ENCODE measurements around the gene FBXW8.

FBXW8 gene

GRCh38 chr12:117034701-117035151 lies 124.0 kb downstream of the FBXW8 start:
- ATAC-seq (no peak), DNase-seq (ENCODE audit: low spot score in 2 of 2) (no peak)
- H3K36me3 Mint-ChIP-seq: peaks cover 9% of the 10 kb centered on the region
- no peaks in the 10 kb centered on the region for H3K4me1 Mint-ChIP-seq
- H3K9me3 Mint-ChIP-seq: no peaks in the 10 kb centered on the region
- no peak overlapping the region for H3K4me3 Mint-ChIP-seq
- peak overlapping the region; percentile 11 for H3K27ac Mint-ChIP-seq

- no peak overlapping the region for H3K4me3 Mint-ChIP-seq
- no peaks in the 10 kb centered on the region for H3K9me3 Mint-ChIP-seq
- H3K27ac Mint-ChIP-seq: no peak overlapping the region
- ATAC-seq: no peak
- H3K36me3 Mint-ChIP-seq: peaks cover 9% of the 10 kb centered on the region
- no peaks in the 10 kb centered on the region for H3K4me1 Mint-ChIP-seq
- DNase-seq (ENCODE audit: low spot score in 2 of 2): no peak
These were observed 124.5 kb downstream of the FBXW8 start for GRCh38 chr12:117035287-117035686.

- H3K27ac Mint-ChIP-seq: no peak overlapping the region
- ATAC-seq (no peak), DNase-seq (ENCODE audit: low spot score in 2 of 2) (no peak)
- H3K9me3 Mint-ChIP-seq: no peaks in the 10 kb centered on the region
- H3K36me3 Mint-ChIP-seq: peaks cover 4% of the 10 kb centered on the region
- no peak overlapping the region for H3K4me3 Mint-ChIP-seq
- H3K4me1 Mint-ChIP-seq: no peaks in the 10 kb centered on the region
These were observed 125.3 kb downstream of the FBXW8 start for GRCh38 chr12:117036046-117036445.

- DNase-seq (ENCODE audit: low spot score in 2 of 2) (no peak), ATAC-seq (no peak)
- Mint-ChIP-seq H3K9me3 (no peaks in the 10 kb centered on the region), H3K4me3 (no peak overlapping the region), H3K4me1 (no peaks in the 10 kb centered on the region), H3K27ac (no peak overlapping the region), H3K36me3 (no peaks in the 10 kb centered on the region)
These were observed 125.8 kb downstream of the FBXW8 start for GRCh38 chr12:117036547-117036946.

GRCh38 chr12:117037289-117038022 lies 126.7 kb downstream of the FBXW8 start:
- Mint-ChIP-seq H3K36me3 (no peaks in the 10 kb centered on the region), H3K4me1 (no peaks in the 10 kb centered on the region), H3K27ac (no peak overlapping the region), H3K4me3 (no peak overlapping the region), H3K9me3 (no peaks in the 10 kb centered on the region)
- DNase-seq (ENCODE audit: low spot score in 2 of 2): no peak
- no peak for ATAC-seq

- DNase-seq (ENCODE audit: low spot score in 2 of 2) (no peak), ATAC-seq (no peak)
- H3K36me3 Mint-ChIP-seq: no peaks in the 10 kb centered on the region
- no peak overlapping the region for H3K27ac Mint-ChIP-seq
- H3K9me3 Mint-ChIP-seq: no peaks in the 10 kb centered on the region
- H3K4me3 Mint-ChIP-seq: no peak overlapping the region
- H3K4me1 Mint-ChIP-seq: no peaks in the 10 kb centered on the region
These were observed 127.4 kb downstream of the FBXW8 start for GRCh38 chr12:117038023-117038680.

- H3K4me1 Mint-ChIP-seq: no peaks in the 10 kb centered on the region
- no peak overlapping the region for H3K27ac Mint-ChIP-seq
- H3K4me3 Mint-ChIP-seq: no peak overlapping the region
- no peaks in the 10 kb centered on the region for H3K9me3 Mint-ChIP-seq
- DNase-seq (ENCODE audit: low spot score in 2 of 2) (no peak), ATAC-seq (no peak)
- H3K36me3 Mint-ChIP-seq: no peaks in the 10 kb centered on the region
These were observed 128.2 kb downstream of the FBXW8 start for GRCh38 chr12:117038919-117039318.

GRCh38 chr12:117039891-117040309 lies 129.2 kb downstream of the FBXW8 start:
- DNase-seq (ENCODE audit: low spot score in 2 of 2) (no peak), ATAC-seq (no peak)
- no peaks in the 10 kb centered on the region for H3K9me3 Mint-ChIP-seq
- H3K4me1 Mint-ChIP-seq: no peaks in the 10 kb centered on the region
- no peak overlapping the region for H3K4me3 Mint-ChIP-seq
- H3K36me3 Mint-ChIP-seq: no peaks in the 10 kb centered on the region
- peak overlapping the region; percentile 76 for H3K27ac Mint-ChIP-seq

- DNase-seq (ENCODE audit: low spot score in 2 of 2) (no peak), ATAC-seq (no peak)
- Mint-ChIP-seq H3K9me3 (no peaks in the 10 kb centered on the region), H3K36me3 (no peaks in the 10 kb centered on the region), H3K27ac (peak overlapping the region; percentile 76), H3K4me1 (no peaks in the 10 kb centered on the region), H3K4me3 (no peak overlapping the region)
These were observed 129.7 kb downstream of the FBXW8 start for GRCh38 chr12:117040496-117040895.

GRCh38 chr12:117041798-117042170 lies 131.0 kb downstream of the FBXW8 start:
- H3K36me3 Mint-ChIP-seq: no peaks in the 10 kb centered on the region
- DNase-seq (ENCODE audit: low spot score in 2 of 2) (no peak), ATAC-seq (no peak)
- H3K9me3 Mint-ChIP-seq: no peaks in the 10 kb centered on the region
- no peak overlapping the region for H3K27ac Mint-ChIP-seq
- H3K4me1 Mint-ChIP-seq: no peaks in the 10 kb centered on the region
- no peak overlapping the region for H3K4me3 Mint-ChIP-seq

- ATAC-seq (no peak), DNase-seq (ENCODE audit: low spot score in 2 of 2) (no peak)
- Mint-ChIP-seq H3K36me3 (no peaks in the 10 kb centered on the region), H3K27ac (no peak overlapping the region), H3K9me3 (no peaks in the 10 kb centered on the region), H3K4me3 (no peak overlapping the region), H3K4me1 (no peaks in the 10 kb centered on the region)
These were observed 131.6 kb downstream of the FBXW8 start for GRCh38 chr12:117042171-117042842.

GRCh38 chr12:117042862-117043261 lies 132.1 kb downstream of the FBXW8 start:
- Mint-ChIP-seq H3K4me1 (no peaks in the 10 kb centered on the region), H3K4me3 (no peak overlapping the region), H3K9me3 (no peaks in the 10 kb centered on the region), H3K27ac (no peak overlapping the region), H3K36me3 (no peaks in the 10 kb centered on the region)
- no peak for DNase-seq (ENCODE audit: low spot score in 2 of 2)
- no peak for ATAC-seq

- Mint-ChIP-seq H3K4me3 (no peak overlapping the region), H3K36me3 (peaks cover 5% of the 10 kb centered on the region)
- no peak for ATAC-seq
These were observed 133.6 kb downstream of the FBXW8 start for GRCh38 chr12:117044311-117044710.

GRCh38 chr12:117044790-117045159 lies 134.0 kb downstream of the FBXW8 start:
- DNase-seq (ENCODE audit: low spot score in 2 of 2): no peak
- no peak for ATAC-seq
- Mint-ChIP-seq H3K4me3 (no peak overlapping the region), H3K4me1 (no peaks in the 10 kb centered on the region), H3K9me3 (no peaks in the 10 kb centered on the region), H3K27ac (no peak overlapping the region), H3K36me3 (peaks cover 5% of the 10 kb centered on the region)

More at GRCh38 chr12:117044311-117044710, 133.6 kb downstream of the FBXW8 start:
- no peak overlapping the region for H3K27ac Mint-ChIP-seq
- H3K9me3 Mint-ChIP-seq: no peaks in the 10 kb centered on the region
- no peaks in the 10 kb centered on the region for H3K4me1 Mint-ChIP-seq
- DNase-seq (ENCODE audit: low spot score in 2 of 2): no peak

GRCh38 chr12:117045160-117046010 lies 134.6 kb downstream of the FBXW8 start:
- H3K4me3 Mint-ChIP-seq: no peak overlapping the region

More at GRCh38 chr12:117045160-117046010, 134.6 kb downstream of the FBXW8 start:
- Mint-ChIP-seq H3K36me3 (peaks cover 5% of the 10 kb centered on the region), H3K9me3 (no peaks in the 10 kb centered on the region), H3K27ac (no peak overlapping the region), H3K4me1 (no peaks in the 10 kb centered on the region)
- ATAC-seq (no peak), DNase-seq (ENCODE audit: low spot score in 2 of 2) (no peak)

Data from stimulated activated effector memory CD8-positive, alpha-beta T cell treated with anti-CD3 and anti-CD28 coated beads, Interleukin-12 subunit alpha, Interleukin-12 subunit beta, amount 100 ng/mL, for 72 hours (primary cell).